Keratinocyte (primary cell): ENCODE data around the gene METTL26. TPM values are rescaled to one million over a fixed set of nuclear protein-coding genes. Genes with fewer than 3 reads are reported as not detected.

Experiments used
- DNase-seq: peaks from one replicate; pipeline ENCODE4 v3.0.0-alpha.2; 2011; ENCODE audit warnings: low read depth, missing footprints, low spot score
- FAIRE-seq: peaks from 2 replicates; lab custom pipeline; 2011; peaks lifted over from hg19 to GRCh38; lab: Jason Lieb, UNC
- H2AFZ ChIP-seq: 2 replicates; pipeline ENCODE4 v1.6.0; 2012; ENCODE audit warnings: low read length, control low read depth, inconsistent platforms; ENCODE audit not compliant: control insufficient read depth
- H3K27ac ChIP-seq: 2 replicates; pipeline ENCODE4 v1.5.1; 2011; ENCODE audit warnings: low read length; ENCODE audit not compliant: control insufficient read depth, insufficient read depth
- H3K27me3 ChIP-seq: 3 replicates; pipeline ENCODE4 v1.6.0; 2011; ENCODE audit warnings: low read length; ENCODE audit not compliant: control insufficient read depth, insufficient read depth; ENCODE audit errors: extremely low read depth
- H3K36me3 ChIP-seq, 2 experiments: 2 replicates in 1 of 2; 3 replicates in 1 of 2; pipeline ENCODE4 v1.5.1; 2011; ENCODE audit warnings: low read length in 2 of 2, mild to moderate bottlenecking in 1 of 2; ENCODE audit not compliant: control insufficient read depth in 2 of 2, insufficient read depth in 2 of 2; ENCODE audit errors: extremely low read depth in 1 of 2
- H3K4me1 ChIP-seq: 3 replicates; pipeline ENCODE4 v1.5.1; 2011; ENCODE audit warnings: low read length; ENCODE audit not compliant: control insufficient read depth, insufficient read depth; ENCODE audit errors: extremely low read depth
- H3K4me2 ChIP-seq: 3 replicates; pipeline ENCODE4 v1.6.0; 2011; ENCODE audit warnings: low read depth, low read length; ENCODE audit not compliant: control insufficient read depth, insufficient read depth; ENCODE audit errors: extremely low read depth
- H3K4me3 ChIP-seq, 3 experiments: fragments of 200-600 bp in 1 of 3; sonication (generic) in 1 of 3; 2 replicates in 2 of 3; 3 replicates in 1 of 3; pipeline ENCODE4 v1.5.1; 2011 to 2016; ENCODE audit warnings: low read length in 3 of 3, mild to moderate bottlenecking in 3 of 3, control low read depth in 2 of 3, inconsistent platforms in 1 of 3, low read depth in 1 of 3, mixed read lengths in 1 of 3, mixed run types in 1 of 3, moderate library complexity in 1 of 3; ENCODE audit not compliant: control insufficient read depth in 2 of 3, insufficient read depth in 2 of 3; ENCODE audit errors: extremely low read depth in 1 of 3
- H3K79me2 ChIP-seq: 2 replicates; pipeline ENCODE4 v1.6.0; 2012; ENCODE audit warnings: low read length; ENCODE audit not compliant: control insufficient read depth, insufficient read depth
- H3K9ac ChIP-seq: 3 replicates; pipeline ENCODE4 v1.6.0; 2011; ENCODE audit warnings: low read length; ENCODE audit not compliant: control insufficient read depth, insufficient read depth; ENCODE audit errors: extremely low read depth
- H3K9me1 ChIP-seq: 3 replicates; pipeline ENCODE4 v1.6.0; 2011; ENCODE audit warnings: low read length; ENCODE audit not compliant: control insufficient read depth, insufficient read depth; ENCODE audit errors: extremely low read depth
- H3K9me3 ChIP-seq: 2 replicates; pipeline ENCODE4 v1.5.1; 2012; ENCODE audit warnings: low read depth, low read length; ENCODE audit not compliant: control insufficient read depth
- H4K20me1 ChIP-seq: 3 replicates; pipeline ENCODE4 v1.6.0; 2011; ENCODE audit warnings: low read length; ENCODE audit not compliant: control insufficient read depth, insufficient read depth; ENCODE audit errors: extremely low read depth
- EZH2 ChIP-seq: IDR thresholded peaks from one replicate; pipeline ENCODE4 v1.6.1; 2012; ENCODE audit warnings: inconsistent platforms, mild to moderate bottlenecking, low read length, moderate library complexity
- dilution Hi-C: fragments of 300-500 bp; cut with MboI; formaldehyde crosslinking; loops from one replicate; pipeline ENCODE4 v1.7.0; 2020; ENCODE audit warnings: low sequenced_read_pairs; ENCODE audit not compliant: extremely low pct_ligation_motif_present
- polyA plus RNA-seq, 5 experiments: library from polyadenylated mRNA; depleted of rRNA in 3 of 5; stranded (reverse) in 3 of 5; stranded (forward) in 1 of 5; unstranded in 1 of 5; fragments of >200 nt; gene quantifications; 1 replicate in 1 of 5; 2 replicates in 3 of 5; 3 replicates in 1 of 5; pipeline versions ENCODE4 v1.2.1 to v1.2.3, GENCODE V29; 2011 to 2012; ENCODE audit warnings: missing spikeins in 2 of 5, low read depth in 1 of 5, low replicate concordance in 1 of 5
- TF ChIP-seq, protein P1 (sequence below), 3 experiments: IDR thresholded peaks in 1 of 3; conservative IDR thresholded peaks in 1 of 3; optimal IDR thresholded peaks in 1 of 3; 2 replicates in 2 of 3; 3 replicates in 1 of 3; pipeline versions ENCODE3 to v1.5.1; 2011; ENCODE audit warnings: low read length in 3 of 3, mild to moderate bottlenecking in 3 of 3, moderate library complexity in 2 of 3, control low read depth in 1 of 3, inconsistent platforms in 1 of 3; ENCODE audit not compliant: insufficient read depth in 2 of 3; ENCODE audit errors: extremely low read depth in 1 of 3

METTL26 gene
- polyA plus RNA-seq, 1 donor (not counting 4 experiments of a cell fraction or from before 2014, with no cell fraction given) = 46.9 TPM

DNA sequence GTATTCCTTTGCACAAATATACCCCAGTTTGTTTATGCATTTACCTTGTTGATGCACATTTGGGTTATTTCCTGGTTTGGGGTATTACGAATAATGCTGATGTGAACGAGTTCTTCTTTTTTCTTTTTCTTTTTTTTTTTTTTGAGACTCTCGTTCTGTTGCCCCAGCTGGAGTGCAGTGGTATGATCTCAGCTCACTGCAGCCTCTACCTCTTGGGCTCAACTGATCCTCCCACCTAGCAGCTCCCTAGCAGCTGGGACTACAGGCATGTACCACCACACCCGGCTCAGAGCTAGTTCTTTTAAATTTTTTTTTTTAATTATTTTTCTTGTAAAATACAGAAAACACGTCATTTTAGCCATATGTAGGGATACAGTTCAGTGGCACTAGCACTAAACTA is 32.2 kb downstream of the METTL26 start:
- DNase-seq (no peak), FAIRE-seq (no peak)
- Histone ChIP-seq H3K36me3 (peaks cover 2 to 3% of the 10 kb centered on the region in 2 experiments), H3K4me1 (no peaks in the 10 kb centered on the region), H3K9me1 (no peaks in the 10 kb centered on the region), H3K27me3 (no peaks in the 10 kb centered on the region), H3K9me3 (no peaks in the 10 kb centered on the region), H3K27ac (no peak overlapping the region), H3K4me3 (no peak overlapping the region), H2AFZ (no peak overlapping the region), H3K79me2 (peaks cover 18% of the 10 kb centered on the region), H3K9ac (no peak overlapping the region), H3K4me2 (no peak overlapping the region), H4K20me1 (no peaks in the 10 kb centered on the region)
- no peak for TF ChIP-seq EZH2
- TF ChIP-seq, protein P1, sequence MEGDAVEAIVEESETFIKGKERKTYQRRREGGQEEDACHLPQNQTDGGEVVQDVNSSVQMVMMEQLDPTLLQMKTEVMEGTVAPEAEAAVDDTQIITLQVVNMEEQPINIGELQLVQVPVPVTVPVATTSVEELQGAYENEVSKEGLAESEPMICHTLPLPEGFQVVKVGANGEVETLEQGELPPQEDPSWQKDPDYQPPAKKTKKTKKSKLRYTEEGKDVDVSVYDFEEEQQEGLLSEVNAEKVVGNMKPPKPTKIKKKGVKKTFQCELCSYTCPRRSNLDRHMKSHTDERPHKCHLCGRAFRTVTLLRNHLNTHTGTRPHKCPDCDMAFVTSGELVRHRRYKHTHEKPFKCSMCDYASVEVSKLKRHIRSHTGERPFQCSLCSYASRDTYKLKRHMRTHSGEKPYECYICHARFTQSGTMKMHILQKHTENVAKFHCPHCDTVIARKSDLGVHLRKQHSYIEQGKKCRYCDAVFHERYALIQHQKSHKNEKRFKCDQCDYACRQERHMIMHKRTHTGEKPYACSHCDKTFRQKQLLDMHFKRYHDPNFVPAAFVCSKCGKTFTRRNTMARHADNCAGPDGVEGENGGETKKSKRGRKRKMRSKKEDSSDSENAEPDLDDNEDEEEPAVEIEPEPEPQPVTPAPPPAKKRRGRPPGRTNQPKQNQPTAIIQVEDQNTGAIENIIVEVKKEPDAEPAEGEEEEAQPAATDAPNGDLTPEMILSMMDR (optimal IDR thresholded peaks at IDR 0.05 in 1 of 3, IDR thresholded peaks at IDR 0.05 in 1 of 3, conservative IDR thresholded peaks at IDR 0.05 in 1 of 3; ENCODE audit: extremely low read depth in 1 of 3, insufficient read depth in 2 of 3, low read length in 3 of 3) = no peak
- dilution Hi-C loops = no loop called here

DNA sequence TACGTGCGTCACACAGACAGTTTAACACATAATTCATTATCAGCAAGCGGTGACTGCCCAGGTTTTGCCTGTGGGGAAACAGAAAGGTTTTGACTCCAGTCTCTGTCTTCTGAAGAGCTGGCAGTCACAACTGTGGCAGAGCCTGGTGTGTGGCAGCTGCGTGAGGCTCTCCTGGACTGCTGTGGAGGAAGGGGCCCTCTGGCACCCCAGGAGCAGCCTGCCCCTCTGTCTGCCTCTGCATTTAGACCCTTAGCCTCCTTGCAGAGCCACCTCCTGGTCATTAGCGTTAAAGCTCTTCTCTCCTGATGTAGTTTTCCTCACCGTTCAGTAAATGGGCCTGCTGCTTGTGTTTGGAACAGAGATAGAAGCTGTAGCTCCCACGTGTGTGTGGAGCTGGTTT is 35.3 kb downstream of the METTL26 start:
- H3K9ac ChIP-seq = no peak overlapping the region
- no peak overlapping the region for H3K4me2 ChIP-seq
- H3K79me2 ChIP-seq = peaks cover 32% of the 10 kb centered on the region
- H2AFZ ChIP-seq = no peak overlapping the region
- no peak for FAIRE-seq
- H3K4me3 ChIP-seq = no peak overlapping the region
- DNase-seq = no peak
- no peaks in the 10 kb centered on the region for H3K9me1 ChIP-seq
- dilution Hi-C loops = no loop called here
- H3K9me3 ChIP-seq = no peaks in the 10 kb centered on the region
- H3K4me1 ChIP-seq = peaks cover 5% of the 10 kb centered on the region
- TF ChIP-seq, protein P1 (optimal IDR thresholded peaks at IDR 0.05 in 1 of 3, IDR thresholded peaks at IDR 0.05 in 1 of 3, conservative IDR thresholded peaks at IDR 0.05 in 1 of 3; ENCODE audit: extremely low read depth in 1 of 3, insufficient read depth in 2 of 3, low read length in 3 of 3) = peak; percentile 29 to 43 (median 37)
- TF ChIP-seq EZH2 = no peak
- peaks cover 9% of the 10 kb centered on the region for H4K20me1 ChIP-seq
- H3K36me3 ChIP-seq = peaks cover 3 to 4% of the 10 kb centered on the region in 2 experiments
- H3K27me3 ChIP-seq = no peaks in the 10 kb centered on the region
- no peak overlapping the region for H3K27ac ChIP-seq
